GM21786 (cell line): ENCODE measurements around the gene KLK5.

Source experiments
- ATAC-seq: cut with Tn5 transposase; IDR thresholded peaks from one replicate; pipeline ENCODE4 v1.9.1; 2021; ENCODE audit not compliant: unreplicated experiment

KLK5 gene

GRCh38 chr19:50969413-50969760 lies 16.5 kb upstream of the KLK5 start, which contains the start of gene KLK6:
Gene KLK6 (minus strand): TSS chr19:50969591. CDS start chr19:50968104, 1,487 bp downstream.
- no peak for ATAC-seq

- no peak for ATAC-seq
Observed at GRCh38 chr19:50968716-50969412, 16.0 kb upstream of the KLK5 start.

GRCh38 chr19:50967929-50968715 lies 15.3 kb upstream of the KLK5 start:
- no peak for ATAC-seq

GRCh38 chr19:50964266-50964665 lies 11.4 kb upstream of the KLK5 start:
- no peak for ATAC-seq

GRCh38 chr19:50963381-50963780 lies 10.5 kb upstream of the KLK5 start:
- no peak for ATAC-seq

- ATAC-seq, result no peak
Observed at GRCh38 chr19:50962245-50962644, 9.4 kb upstream of the KLK5 start.

- ATAC-seq, result no peak
Observed at GRCh38 chr19:50959731-50960500, 7.1 kb upstream of the KLK5 start.

- no peak for ATAC-seq
Observed at GRCh38 chr19:50957587-50957986, 4.7 kb upstream of the KLK5 start.

GRCh38 chr19:50949861-50950260 lies 3.0 kb downstream of the KLK5 start:
- ATAC-seq, result no peak

GRCh38 chr19:50947123-50947522 lies 5.7 kb downstream of the KLK5 start:
- ATAC-seq, result no peak

GRCh38 chr19:50944795-50945194 lies 8.0 kb downstream of the KLK5 start:
- ATAC-seq, result no peak

- no peak for ATAC-seq
Observed at GRCh38 chr19:50943074-50943828, 9.6 kb downstream of the KLK5 start.

GRCh38 chr19:50939596-50939995 lies 13.2 kb downstream of the KLK5 start:
- ATAC-seq, result no peak

- no peak for ATAC-seq
Observed at GRCh38 chr19:50933640-50934039, 19.2 kb downstream of the KLK5 start.

GRCh38 chr19:50932690-50933083 lies 20.2 kb downstream of the KLK5 start:
- no peak for ATAC-seq

- ATAC-seq, result no peak
Observed at GRCh38 chr19:50932018-50932689, 20.7 kb downstream of the KLK5 start.

GRCh38 chr19:50931023-50931422 lies 21.8 kb downstream of the KLK5 start:
- no peak for ATAC-seq

GRCh38 chr19:50928831-50929230 lies 24.0 kb downstream of the KLK5 start:
- no peak for ATAC-seq

GRCh38 chr19:50926144-50926543 lies 26.7 kb downstream of the KLK5 start:
- no peak for ATAC-seq

- no peak for ATAC-seq
Observed at GRCh38 chr19:50925734-50926133, 27.1 kb downstream of the KLK5 start.
